Measurements from ENCODE around the gene KIF13A. TPM values are rescaled to one million over a fixed set of nuclear protein-coding genes. Genes with fewer than 3 reads are reported as not detected.
A peak's percentile ranks its signal among the peaks of the same experiment; 100 is the strongest.

KIF13A gene
- total RNA-seq, 1 donor from 2014 or later, result 16.3 TPM

Small RNAs within 50 kb of the gene (small RNA-seq; reads per million reads assigned to genes)
- not detected for gene RF00019
- gene RNA5SP204, result 0.25 reads per million, percentile 5 among the genes with 10 or more reads in this experiment

Other genes with a start within 250 kb of the KIF13A start
- gene NHLRC1, start 135.0 kb upstream of the KIF13A start, total RNA-seq, result 2.9 TPM
- gene TPMT, start 167.4 kb upstream of the KIF13A start, total RNA-seq, result 8.2 TPM
- gene KDM1B, start 167.8 kb upstream of the KIF13A start, total RNA-seq, result 36.3 TPM